Hippocampal formation (tissue), 2 donors: ENCODE results near the gene DNAH1.
A peak's percentile ranks its signal among the peaks of the same experiment; 100 is the strongest.

Experiments used
- DNase-seq, 2 donors: peaks; one replicate each; lab custom pipeline; 2025; lab: John Stamatoyannopoulos, UW

DNAH1 gene

DNA sequence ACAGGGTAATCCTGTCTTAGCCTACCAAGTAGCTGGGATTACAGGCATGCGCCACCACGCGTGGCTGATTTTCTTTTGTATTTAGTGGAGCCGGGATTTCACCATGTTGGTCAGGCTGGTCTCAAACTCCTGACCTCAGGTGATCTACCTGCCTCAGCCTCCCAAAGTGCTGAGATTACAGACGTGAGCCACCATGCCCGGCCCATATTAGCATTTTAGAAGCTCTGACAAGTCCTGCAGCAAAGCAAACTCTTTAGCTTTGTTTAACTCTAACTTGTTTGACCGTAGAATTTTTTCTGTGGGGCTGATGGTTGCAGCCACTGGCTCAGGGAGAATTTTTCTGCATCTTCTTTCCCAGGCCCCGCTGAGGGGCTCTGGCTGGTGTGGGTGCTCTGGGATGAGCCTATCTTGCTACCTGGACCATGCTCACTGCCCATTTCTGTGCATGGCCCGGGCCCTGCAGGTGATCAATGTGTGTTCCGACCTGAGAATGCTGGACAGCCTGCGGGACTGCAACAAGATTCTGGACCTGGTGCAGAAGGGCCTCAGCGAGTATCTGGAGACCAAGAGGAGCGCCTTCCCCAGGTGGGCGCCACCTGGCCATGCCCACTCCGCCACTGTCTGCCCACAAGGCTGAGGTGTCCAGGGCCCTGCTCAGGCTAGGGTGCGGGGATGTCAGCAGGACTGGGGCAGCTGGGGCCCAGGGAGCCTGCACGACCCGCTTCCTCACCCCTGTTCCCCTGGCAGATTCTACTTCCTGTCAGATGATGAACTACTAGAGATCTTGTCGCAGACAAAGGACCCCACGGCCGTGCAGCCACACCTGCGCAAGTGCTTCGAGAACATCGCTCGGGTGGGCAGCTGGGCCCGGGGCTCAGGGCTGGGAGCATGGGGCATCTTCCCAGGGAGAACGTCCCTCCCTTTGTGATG, 41.3 kb downstream of the DNAH1 start:
- DNase-seq = no peak

DNA sequence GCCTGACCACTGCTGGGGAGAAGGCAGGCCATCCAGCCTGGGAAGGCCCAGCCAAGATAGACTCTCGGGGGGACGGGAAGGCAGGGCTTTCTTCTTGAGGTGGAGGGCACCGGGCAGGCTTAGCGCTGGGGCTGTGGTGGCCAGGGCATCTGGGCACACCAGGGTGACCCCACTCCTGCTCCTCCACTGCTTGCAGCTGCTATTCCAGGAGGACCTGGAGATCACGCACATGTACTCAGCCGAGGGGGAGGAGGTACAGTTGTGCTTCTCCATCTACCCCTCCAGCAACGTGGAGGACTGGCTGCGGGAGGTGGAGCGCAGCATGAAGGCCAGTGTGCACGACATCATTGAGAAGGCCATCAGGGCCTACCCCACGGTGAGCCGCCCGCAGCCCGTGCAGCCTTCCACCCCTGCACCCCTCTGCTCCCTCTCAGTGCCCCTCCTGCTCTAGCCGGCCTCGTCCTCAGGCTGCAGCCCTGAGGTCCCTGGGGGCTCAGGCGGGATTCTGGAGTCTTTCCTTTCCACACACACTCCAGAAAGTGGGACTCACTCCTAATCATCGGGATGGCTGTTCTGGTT, 42.3 kb downstream of the DNAH1 start:
- DNase-seq = no peak

DNA sequence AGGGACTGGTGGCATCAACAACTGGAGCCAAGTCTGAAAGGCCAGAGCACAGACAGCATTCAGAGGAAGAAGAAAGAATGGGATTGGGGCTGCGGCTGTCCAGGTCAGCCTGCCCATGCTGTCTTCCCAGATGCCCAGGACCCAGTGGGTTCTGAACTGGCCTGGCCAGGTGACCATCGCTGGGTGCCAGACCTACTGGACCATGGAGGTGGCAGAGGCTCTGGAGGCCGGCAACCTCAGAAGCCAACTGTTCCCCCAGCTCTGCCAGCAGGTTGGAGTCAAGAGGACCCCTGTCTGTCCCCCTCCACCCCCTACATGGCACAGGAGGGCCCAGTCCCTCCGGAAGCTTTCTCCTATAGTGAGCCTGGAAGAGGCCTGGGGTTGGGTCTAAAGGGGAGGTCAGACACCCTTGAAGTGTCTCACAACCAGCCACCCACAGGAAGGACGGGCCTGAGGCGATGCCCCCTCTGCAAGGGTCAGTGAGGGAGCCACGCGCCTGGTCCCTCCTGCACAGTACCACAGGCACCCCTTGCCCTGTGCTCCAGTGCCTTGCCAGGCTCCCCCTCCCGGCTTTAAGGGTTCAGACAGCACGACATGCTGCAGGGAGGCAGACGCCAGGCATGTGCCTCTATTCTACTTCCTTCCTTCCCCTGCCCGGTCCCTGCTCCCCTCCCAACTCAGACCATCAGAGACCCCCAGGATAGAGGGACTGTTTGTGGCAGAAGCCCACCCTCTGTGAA, 43.2 kb downstream of the DNAH1 start:
- DNase-seq = no peak

DNA sequence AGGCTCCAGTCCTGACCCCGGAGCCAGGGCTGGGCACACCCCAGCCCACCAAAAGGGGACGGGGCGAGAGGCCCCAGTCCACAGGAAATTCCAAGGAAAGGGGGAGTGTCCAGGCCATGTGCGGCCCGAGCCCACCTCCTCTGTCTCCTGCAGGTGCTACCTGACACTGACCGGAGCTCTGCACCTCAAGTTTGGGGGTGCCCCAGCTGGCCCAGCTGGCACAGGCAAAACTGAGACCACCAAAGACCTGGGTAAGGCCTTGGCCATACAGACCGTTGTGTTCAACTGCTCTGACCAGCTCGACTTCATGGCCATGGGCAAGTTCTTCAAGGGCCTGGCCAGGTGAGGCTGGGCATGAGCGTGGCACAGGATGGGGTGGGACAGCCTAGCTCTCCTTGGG, 44.9 kb downstream of the DNAH1 start:
- DNase-seq = no peak

DNA sequence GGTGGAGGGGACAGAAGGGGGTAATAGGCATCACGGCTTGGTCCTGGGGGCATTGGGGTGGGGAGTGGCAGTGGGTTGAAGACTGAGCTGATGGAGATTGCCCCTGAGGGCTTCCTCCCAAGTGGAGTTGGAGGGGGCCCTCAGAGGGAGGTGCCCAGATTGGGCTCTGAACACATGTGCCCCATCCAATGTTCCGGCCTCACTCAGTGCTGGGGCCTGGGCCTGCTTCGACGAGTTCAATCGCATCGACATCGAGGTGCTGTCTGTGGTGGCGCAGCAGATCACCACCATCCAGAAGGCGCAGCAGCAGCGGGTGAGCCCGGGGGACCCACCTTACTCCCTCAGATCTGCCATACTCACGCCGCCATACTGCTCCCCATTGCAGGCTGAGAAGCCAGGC, 45.3 kb downstream of the DNAH1 start:
- DNase-seq = no peak

DNA sequence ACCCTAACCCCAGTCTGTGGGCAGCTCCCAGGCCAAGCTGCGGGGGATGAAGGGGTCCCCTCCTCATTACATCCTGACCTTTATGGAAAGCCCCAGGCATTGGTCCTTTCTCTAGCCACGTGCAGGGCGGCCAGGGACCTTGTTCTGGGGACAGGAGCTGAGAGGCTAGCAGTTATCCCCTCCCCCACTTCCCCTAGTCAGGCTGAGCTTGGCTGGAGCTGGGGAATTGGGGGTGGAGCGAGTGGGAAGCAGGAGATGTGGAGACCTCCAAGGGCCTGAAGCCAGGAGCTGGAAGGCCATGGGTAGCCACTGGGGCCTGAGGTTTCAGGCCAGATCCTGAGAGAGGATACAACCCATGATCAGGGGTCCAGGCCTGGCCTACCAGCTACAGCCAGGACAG, 45.8 kb downstream of the DNAH1 start:
- no peak for DNase-seq

DNA sequence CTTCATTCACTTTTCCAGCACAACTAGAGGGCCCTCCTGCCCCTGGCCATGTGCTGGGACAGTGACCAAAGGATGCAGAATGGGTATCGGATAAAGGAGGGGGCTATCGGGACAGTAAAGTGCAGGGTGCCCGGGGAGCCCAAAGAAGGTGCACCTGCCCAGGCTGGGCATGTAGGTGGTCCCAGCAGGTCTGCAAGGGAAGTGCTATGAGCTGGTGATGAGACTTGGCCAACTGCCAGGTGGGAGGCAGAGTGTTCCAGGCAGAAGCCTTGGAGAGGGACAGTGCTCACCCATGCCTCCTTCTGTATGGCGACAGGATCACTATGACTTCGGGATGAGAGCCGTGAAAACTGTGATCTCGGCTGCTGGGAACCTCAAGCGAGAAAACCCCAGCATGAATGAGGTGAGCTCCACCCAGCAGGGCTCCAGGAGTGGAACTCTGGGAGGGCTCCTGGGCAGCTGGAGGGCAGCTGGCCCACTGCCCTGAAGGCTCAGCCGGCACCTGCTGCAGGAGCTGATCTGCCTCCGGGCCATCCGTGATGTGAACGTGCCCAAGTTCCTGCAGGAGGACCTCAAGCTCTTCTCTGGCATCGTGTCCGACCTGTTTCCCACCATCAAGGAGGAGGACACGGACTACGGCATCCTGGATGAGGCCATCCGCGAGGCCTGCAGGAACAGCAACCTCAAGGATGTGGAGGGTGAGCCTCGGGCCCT, 48.4 kb downstream of the DNAH1 start:
- no peak for DNase-seq

DNA sequence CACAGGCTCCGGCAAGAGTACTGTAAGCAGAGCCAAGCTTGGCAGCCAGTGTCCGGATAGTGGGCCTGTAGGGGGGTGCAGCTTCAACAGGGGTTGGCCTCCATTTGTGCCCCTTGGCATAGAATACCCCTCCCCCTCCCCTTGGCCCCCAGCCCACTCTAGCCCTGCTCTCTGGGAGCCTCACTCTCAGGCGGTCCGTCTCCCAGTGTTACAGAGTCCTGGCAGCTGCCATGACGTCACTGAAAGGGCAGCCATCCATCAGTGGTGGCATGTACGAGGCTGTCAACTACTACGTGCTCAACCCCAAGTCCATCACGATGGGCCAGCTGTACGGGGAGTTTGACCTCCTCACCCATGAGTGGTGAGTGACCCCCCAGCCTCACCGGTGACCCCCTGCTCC, 50.4 kb downstream of the DNAH1 start:
- peak; percentile 38 to 53 for DNase-seq

DNA sequence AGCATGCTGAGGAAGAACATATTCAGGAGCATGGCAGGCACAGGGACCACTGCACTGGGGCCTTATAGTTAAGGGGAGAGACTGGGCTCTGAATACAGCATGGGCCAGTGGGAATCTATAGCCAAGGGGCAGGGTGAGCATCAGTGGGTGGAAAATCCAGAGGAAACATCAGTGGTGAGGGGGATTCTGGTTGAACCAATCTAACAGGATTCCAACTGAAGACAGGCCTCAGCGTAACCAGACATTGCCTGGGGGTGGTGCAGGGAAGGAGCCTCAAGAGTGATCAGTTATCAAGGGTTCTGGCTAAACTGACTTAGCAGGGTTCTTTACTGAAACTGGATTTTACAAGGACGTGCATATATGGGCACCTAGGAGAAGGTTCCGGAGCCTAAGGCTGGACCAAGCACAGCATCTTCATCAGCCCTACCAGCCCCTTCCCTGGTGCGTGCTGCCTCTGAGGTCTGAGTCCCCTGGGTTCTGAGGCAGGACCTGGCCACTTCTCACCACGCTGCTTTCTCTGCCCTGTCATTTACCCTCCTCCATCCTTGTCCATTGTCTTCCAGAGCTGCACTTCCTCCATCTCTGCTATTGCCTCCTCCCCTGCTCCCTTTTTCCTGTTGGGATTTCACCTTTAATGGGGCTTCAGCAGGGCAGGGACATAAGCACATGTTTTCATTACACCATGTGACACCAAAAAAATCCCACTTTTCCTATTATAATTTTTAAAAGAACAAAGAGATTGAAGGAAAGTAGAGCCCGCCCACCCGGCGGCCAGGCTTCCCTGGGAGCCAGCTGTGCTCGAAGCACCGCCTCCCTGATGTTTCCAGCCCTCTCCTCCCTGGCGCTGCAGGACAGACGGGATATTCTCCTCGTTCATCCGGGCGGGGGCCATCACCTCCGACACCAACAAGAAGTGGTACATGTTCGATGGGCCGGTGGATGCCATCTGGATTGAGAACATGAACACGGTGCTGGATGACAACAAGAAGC, 52.1 kb downstream of the DNAH1 start:
- DNase-seq = peak; percentile 20 to 32

DNA sequence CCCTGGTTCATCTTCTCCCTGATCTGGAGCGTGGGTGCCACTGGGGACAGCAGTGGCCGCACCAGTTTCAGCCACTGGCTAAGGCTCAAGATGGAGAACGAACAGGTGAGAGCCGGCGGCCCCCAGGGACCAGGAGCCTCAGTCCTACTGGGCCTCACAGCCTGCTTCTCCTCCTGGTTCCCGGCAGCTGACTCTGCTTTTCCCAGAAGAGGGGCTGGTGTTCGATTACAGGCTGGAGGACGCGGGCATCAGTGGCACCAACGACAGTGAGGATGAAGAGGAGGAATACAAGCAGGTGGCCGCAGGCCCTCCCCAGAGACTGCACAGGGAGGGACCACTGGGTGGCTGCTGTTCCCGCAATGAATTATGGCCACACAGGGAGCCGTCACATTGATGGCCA, 54.4 kb downstream of the DNAH1 start:
- no peak for DNase-seq

DNA sequence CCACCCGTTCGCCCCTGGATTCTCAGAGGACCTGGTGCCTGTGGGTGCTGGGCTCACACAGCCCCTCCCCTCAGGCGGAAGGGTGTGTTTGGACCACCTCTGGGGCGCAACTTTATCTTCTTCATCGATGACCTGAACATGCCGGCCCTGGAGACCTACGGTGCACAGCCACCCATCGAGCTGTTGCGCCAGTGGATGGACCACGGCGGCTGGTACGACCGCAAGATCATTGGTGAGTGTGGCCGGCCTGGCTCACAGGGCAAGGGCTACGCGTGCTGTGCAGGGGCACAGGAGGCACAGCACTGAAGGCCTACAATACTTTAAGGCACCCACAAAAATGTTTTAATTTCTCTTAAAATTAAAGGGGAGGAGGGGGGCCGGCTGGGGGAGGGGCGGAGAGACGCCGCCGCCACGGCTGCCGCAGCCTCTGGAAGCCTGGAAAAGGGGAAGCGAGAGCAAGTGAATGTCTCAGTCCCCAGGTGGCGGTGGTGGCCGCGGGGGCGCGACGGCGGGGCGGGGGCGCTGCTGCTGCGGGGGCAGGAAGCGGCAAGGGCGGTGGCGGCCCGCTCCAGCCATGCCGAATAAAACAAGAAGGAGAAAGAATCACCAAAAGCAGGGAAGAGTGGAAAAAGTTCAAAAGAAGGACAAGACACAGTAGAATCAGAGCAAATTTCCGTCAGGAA, 56.8 kb downstream of the DNAH1 start:
- DNase-seq = peak in 1 of 2 donors; percentile 7

DNA sequence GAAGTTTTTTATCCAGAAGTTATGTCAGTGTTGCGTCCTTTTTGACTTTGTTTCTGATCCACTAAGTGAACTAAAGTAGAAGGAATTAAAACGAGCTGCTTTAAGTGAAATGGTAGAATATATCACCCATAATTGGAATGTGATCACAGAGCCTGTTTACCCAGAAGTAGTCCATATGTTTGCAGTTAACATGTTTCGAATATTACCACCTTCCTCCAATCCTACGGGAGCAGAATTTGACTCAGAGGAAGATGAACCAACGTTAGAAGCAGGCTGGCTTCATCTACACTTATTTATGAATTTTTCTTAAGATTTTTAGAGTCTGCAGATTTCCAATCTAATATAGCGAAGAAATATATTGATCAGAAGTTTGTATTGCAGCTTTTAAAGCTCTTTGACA, 57.6 kb downstream of the DNAH1 start:
- DNase-seq = no peak

DNA sequence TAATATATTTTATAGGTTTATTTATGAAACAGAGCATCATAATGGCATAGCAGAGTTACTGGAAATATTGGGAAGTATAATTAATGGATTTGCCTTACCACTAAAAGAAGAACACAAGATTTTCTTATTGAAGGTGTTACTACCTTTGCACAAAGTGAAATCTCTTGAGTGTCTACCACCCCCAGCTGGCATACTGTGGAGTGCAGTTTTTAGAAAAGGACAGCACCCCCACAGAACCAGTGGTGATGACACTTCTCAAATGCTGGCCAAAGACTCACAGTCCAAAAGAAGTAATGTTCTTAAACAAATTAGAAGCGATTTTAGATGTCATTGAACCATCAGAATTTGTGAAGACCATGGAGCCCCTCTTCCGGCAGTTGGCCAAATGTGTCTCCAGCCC, 58.1 kb downstream of the DNAH1 start:
- DNase-seq = no peak

DNA sequence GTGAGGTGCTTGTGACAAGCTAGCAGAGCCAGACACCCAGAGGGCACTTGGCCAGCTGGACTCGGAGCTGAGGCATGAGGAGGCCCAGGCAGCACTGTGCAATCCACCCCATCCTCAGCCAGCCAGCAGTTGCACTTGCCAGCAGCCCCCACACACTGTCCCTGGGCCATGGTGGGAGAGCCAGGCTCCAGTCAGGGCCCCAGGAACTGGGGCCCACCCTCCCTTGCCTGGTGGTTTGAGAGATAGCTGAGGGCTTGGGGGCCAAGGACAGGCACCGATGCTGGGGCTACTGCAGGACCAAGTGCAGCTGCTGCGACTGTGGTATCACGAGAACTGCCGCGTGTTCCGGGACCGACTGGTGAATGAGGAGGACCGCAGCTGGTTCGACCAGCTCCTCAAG, 63.5 kb downstream of the DNAH1 start:
- DNase-seq = no peak

DNA sequence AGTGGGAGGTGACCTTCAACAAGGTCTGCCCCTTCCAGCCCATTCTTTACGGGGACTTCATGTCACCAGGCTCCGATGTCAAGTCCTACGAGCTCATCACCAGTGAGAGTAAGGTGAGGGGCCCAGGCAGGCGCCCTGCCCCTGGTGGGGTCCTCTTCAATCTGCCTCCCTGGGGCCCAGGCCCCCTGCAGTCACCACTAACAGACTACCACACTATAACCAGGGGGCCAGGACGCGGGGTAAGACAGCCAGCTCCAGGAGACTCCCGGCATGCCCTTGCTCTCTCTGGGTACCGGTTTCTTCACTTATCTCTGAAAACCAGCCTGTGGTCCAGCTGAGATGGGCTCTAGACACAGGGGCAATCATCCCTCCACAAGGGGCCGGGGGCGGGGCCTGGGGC, 63.9 kb downstream of the DNAH1 start:
- DNase-seq = no peak

DNA sequence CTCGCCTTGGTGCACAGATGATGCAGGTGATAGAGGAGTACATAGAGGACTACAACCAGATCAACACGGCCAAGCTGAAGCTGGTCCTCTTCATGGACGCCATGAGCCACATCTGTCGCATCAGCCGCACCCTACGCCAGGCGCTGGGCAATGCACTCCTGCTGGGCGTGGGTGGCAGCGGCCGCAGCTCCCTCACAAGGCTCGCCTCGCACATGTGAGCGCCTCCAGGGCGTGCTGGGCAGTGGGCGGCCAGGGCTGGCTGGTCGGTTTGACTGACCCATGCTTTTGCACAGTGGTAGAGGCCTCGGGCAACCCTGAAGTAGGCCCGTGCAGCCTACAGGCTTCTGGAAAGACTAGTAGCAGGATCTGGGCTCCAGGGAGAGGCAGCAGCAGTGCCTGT, 65.5 kb downstream of the DNAH1 start:
- no peak for DNase-seq

DNA sequence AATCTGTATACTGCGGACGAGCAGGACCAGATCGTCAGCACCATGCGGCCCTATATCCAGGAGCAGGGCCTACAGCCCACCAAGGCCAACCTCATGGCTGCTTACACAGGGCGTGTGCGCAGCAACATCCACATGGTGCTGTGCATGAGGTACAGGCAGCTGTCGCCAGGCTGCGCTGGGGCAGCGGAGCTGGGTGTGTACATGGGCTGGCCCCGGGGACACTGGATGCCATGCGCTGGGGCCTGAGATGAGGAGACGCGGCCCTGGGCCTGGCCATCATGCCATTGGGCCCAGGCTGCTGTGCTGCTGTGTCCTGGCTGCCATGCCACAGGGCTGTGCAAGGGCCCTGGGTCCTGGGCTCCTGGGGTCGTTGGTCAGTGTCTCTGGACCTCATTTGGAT, 67.3 kb downstream of the DNAH1 start:
- DNase-seq = no peak

DNA sequence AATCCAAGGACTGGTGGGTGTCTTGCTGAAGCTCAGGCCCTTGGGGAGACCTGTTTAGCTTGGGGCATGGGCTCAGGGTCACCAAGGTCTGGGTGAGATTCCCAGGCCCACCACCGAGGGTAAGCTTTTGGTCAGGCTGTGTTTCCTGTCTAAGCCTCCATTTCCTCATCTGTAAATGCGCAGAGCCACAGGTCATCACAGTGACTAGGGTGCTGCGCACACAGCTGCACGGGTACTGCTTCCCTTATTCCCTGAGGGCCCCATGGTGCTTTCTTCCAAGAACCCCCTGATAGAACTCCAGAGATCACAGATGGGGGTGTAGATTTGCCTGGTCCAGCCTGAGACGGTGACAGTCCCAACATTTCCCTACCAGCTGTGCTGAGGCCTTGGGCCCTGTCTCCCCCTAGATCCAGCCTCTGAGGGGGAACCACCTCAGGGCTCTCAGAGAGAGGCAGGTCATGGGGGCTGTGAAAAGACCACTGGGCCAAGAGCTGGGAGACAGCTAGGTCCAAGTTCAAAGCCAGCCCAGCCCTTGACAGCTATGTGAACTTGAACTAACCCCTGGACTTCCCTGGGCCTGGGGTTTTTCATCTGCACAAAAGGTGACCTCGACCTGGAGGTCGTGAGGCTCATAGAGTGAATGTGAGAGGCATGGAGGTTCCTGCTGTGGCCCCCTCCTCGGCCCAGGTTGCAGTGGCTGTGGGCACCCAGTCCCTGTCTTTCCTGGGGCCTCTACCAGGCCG, 68.1 kb downstream of the DNAH1 start:
- no peak for DNase-seq

DNA sequence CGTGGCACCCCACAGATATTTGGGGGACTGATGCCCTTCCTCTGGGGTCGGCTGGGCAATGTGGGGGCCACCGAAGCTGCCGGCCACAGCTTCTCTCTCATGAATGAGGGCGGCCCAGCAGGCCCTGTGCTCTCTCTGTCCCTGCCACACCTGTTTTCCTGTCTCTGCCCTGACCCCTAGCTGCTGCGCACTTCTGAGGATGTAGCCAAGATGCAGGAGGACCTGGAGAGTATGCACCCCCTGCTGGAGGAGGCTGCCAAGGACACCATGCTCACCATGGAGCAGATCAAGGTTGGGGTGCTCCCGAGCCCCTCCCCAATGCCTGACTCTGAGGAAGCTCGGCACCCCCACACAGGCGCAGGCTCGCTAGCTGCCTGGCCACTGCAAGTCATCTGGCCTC, 69.0 kb downstream of the DNAH1 start:
- DNase-seq = no peak

DNA sequence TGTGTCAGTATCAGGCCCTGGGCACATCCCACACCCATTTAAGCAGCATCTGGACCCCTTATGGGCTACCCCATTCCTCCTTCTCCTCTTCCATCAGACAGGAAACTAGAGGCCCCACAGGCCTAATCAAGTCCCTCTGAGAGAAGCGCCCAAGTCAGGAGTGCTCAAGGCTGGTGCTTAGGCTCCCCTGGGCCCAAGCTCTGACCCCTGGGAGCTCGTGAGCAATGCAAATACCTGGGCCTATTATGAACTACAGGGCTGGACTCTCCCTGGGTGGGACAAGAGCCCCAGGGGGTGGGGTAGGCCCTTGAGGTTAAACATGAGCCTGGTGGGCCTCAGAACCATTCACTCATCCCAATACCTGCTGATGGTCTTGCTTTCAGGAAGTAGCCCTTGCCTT, 71.4 kb downstream of the DNAH1 start:
- no peak for DNase-seq
